Fibroblast of skin of right biceps (primary cell): ENCODE measurements around the gene MRC1.
A peak's percentile ranks its signal among the peaks of the same experiment; 100 is the strongest.

Experiments
- DNase-seq: peaks from one replicate; pipeline ENCODE4 v3.0.0-alpha.2; 2013

The MRC1 gene

DNA sequence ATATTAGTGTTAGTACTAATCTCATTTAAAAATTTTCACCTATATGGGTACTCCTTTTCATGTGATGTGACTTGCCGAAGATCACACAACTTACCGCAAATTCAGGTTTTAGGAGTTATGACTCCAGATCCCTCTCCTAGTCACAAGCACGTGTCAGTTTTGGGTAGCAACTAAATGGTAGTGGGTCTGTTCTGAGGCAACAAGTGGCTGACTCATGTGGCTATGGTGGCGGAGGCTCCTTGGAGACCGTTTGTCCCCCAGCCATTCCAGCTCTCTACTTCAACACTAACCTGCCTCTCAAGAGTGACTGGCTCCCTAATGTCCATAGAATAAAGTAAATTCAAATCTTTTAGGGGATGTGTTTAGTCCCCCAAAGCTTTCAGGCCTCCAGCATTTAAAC lies 39.5 kb downstream of the MRC1 start:
- no peak for DNase-seq

DNA sequence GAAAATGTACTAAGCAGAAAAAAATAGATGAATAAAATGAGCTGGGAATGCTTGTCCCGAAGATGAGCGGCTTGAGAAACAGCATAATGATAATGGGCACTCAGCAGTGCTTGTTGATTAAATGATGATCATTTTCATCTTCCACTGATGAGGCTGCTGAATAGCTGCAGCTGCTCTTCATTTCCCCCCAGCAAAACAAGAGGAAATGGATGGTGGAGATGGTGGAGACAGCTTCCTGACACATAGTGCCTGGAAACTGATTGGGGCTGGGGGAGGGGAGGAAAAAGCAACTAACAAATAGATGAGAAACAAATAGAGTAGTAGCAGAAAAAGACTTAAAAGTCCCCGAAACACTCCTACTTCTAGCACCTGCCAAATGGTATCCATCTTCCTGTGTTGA lies 41.4 kb downstream of the MRC1 start:
- DNase-seq = no peak

DNA sequence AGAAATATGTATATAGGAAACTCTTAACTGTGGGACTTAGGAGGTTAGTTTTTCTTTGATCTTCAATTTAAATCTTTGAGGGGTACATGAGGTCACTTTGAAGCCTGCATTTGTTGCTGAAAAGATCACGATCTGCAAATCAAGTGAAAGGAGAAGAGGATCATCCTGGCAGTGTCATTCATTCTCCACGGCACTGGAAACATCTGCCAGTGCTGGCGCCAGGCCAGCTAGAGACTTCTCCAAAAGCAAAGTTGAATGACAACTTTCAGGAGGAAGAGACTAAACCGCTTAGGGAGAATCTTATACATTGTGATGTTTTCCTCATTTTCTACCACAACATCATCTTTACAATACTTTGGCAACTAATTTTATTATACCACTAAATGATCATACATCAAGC lies 42.5 kb downstream of the MRC1 start:
- no peak for DNase-seq

DNA sequence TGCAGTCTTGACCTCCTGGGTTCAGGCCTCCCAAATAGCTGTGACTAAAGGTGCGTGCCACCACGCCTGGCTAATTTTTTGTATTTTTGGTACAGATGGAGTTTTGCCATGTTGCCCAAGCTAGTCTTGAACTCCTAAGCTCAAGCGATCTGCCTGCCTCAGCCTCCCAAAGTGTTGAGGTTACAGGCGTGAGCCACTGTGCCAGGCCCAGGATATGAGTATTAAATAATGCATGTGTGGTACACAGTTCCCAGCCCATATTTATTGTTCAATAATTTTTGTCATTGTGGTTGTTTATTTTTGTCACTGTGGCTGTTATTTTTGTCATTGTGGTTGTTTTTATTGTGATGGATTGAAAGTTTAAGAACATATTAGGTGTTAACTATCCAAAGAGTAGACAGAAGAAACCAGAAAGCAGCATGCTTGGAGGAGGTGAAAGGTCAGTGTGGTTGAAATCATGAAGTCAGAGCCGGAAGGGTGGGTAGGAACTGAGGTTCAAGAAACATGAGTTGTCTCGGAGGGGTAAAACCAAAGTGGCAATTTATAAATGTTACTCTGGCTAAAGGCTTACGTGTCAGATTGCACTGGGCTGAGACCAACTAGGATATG lies 45.0 kb downstream of the MRC1 start:
- DNase-seq = no peak

DNA sequence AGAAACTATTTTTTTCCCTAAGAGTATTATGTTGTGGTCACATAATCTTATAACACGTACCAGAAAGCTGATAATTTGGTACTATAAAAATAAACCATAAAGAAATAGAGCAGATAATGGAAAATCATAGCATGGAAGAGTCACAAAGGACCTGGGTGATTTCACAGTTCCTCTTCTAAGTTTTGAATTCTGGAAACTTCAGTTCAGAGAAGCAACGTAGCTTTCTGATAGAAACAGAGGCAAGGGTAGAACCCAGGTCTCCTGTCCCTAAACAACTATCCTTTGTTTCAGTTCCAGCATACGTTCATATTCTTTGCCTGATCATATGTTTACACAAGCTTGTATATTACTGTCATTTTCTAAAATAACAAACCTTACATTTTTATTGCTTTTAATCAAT lies 47.9 kb downstream of the MRC1 start:
- DNase-seq = no peak

- no peak for DNase-seq
Observed at GRCh38 chr10:17859492-17860156, 50.5 kb downstream of the MRC1 start.

DNA sequence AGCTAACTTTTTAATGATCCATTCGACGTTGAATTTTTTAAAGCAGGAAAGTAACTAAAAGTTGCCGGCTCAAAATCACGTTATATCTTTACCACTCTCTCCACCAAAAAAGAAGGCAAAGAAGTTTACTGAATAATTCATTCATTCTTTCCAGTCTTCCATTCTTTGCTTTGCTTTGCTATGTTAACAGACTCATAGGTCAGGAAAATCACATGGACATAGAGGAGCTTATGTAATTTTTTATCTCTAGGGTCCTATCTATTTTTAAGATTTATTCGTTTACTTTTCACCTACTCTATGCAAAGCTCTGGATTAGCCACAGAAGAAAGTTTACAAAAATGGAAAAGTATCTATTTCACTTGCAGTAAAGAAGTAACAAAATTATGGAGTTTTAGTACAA lies 52.6 kb downstream of the MRC1 start:
- DNase-seq = no peak

- no peak for DNase-seq
Observed at GRCh38 chr10:17865351-17865750, 56.2 kb downstream of the MRC1 start.

DNA sequence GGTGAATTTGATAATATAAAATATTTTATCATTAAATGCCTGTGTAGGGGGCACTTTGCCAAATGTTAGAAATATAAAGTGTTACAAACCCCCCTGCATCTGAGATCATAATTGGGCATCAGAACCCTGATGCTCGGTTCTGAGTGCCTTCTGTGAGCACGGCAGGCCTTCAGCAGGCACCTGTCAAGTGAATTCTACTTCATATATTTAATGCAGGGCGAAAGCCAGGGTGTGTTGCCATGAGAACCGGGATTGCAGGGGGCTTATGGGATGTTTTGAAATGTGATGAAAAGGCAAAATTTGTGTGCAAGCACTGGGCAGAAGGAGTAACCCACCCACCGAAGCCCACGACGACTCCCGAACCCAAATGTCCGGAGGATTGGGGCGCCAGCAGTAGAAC lies 57.2 kb downstream of the MRC1 start:
- no peak for DNase-seq

GRCh38 chr10:17867056-17867455 lies 57.9 kb downstream of the MRC1 start:
- no peak for DNase-seq

GRCh38 chr10:17871036-17871435 lies 61.9 kb downstream of the MRC1 start:
- DNase-seq = no peak

DNA sequence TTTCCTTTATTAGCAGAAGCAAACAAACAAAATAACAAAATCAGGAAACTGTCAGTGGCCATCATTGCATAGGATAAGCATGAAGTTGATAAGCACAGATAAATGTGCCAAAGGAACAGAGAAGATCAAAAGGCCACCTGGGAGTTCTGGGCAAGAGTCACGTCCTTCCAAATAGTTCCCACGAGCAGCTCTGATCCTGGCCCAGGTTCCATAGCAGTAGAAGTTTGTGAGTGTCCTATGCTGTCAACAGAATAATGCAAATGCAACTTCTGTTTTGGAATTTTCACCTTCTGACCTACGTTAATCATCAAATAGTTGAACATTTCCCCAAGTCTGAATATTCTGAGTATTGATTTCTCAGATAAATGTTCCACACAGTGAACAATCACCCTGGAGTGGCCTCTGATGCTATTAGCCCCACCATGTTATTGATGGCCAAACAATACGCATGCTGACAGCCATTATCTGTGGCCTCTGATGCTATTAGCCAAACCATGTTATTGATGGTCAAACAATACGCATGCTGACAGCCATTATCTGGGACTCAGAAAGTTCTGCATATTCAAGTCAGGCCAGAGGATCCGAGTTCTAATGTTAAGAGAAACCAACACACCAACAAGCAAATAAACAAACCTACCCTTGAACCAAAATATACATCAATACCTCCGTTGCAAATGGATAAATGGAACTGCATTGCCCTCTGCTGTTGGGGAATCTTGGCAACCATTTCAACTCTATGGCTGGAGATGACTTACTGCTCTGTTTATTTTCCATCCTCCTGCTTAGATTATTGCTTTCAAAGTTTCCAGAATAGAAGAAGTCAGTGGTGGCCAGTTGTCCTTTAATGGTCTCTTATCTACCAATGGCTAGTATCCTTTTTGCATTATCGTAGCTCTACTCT lies 63.3 kb downstream of the MRC1 start:
- DNase-seq = peak; percentile 26

- no peak for DNase-seq
Observed at GRCh38 chr10:17873946-17874345, 64.8 kb downstream of the MRC1 start.

- no peak for DNase-seq
Observed at GRCh38 chr10:17877121-17877520, 68.0 kb downstream of the MRC1 start.

GRCh38 chr10:17878896-17879295 lies 69.7 kb downstream of the MRC1 start:
- no peak for DNase-seq

DNA sequence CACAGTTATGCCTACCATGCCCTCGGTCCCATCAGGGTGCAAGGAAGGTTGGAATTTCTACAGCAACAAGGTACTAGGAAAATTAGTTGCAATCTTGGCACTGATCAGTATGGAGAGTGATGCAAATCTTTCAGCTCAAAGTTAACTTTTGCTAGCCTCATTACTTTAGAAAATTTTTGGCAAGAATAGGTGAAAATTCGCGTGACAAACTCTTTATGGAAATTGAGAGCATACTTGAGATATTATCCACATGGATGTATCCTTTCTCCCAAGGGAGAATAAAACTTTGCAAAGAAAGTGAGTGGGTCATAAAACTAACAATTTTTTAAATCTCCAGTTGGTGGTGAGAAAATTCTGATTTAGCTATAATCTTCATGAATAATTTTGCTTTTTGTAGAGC lies 71.5 kb downstream of the MRC1 start:
- peak; percentile 48 for DNase-seq

DNA sequence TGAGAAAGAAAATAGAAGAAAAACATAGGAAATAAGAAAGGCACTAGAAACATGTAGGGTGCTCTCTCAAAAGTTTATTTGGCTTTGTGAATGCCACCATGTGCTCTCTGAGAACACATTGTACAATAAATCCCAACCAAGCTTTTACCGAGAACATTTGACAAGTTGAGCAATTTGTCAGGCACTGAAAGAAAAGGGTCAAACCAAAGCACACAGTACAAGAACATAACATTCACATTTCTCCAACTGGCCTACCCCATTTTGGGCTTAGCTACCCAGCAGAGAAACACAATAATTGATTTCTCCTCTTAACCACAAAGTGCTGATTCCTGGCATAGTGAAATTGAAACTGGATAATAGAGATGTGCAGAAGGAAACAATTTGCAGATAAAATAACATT lies 73.4 kb downstream of the MRC1 start:
- no peak for DNase-seq

DNA sequence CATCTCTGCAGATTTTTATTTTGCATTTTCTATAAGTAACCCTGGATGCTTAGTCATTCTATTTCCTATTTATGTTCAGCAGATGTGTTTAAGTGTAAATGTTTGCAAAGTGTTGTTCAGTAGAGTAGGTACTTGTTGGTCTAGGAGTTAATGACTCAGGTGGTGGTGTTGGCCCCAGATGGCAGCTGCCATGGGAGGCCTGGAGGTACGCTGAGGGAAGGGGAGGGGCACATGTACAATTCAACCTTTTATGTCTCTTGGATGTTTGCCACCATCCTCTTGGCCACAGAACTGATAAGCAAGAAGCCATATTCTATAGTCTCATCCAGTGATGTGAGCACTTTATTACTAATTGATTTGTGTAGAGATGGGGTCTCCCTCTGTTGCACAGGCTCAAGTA lies 74.5 kb downstream of the MRC1 start:
- DNase-seq = no peak

- no peak for DNase-seq
Observed at GRCh38 chr10:17888189-17888588, 79.0 kb downstream of the MRC1 start.

GRCh38 chr10:17891435-17891834 lies 82.3 kb downstream of the MRC1 start:
- no peak for DNase-seq

DNA sequence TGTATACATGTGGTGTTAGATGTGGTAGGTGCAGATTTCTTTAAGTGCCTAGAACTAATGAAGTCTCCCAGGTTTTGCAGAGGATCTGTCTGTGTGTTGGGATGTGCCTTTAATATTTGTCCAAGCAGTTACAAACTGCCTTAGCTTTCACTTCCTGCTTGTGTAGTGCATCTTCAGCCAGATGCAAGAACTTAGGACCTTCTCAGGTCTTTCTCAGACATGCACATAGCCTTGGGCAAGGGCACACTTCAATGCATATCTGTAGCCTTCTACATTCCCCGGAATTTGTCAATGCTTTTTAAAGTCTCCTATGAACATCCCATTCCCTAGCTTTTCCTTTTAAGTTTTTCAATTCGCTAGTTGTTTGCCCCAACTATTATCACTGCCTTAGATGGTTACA lies 95.4 kb downstream of the MRC1 start:
- DNase-seq = no peak

DNA sequence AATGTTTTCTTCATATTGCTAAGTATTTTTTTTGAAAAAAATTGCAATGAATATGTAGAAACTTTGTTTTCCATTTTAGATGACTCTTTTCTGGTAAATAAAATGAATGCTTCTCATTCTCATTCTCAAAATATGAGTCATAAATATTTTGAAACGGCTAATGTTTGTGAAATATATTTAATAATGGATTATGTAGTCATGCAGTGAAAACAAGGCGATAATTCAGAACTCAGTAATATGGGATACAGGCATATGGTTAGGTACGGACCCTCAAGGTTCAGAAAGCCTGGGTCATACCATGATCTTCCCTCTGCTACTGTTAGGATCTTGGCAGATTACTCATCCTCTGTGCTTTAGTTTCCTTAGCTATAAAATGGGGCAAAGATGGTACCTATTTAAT lies 96.3 kb downstream of the MRC1 start:
- DNase-seq = no peak

GRCh38 chr10:17906002-17906401 lies 96.9 kb downstream of the MRC1 start:
- no peak for DNase-seq

- no peak for DNase-seq
Observed at GRCh38 chr10:17907641-17908040, 98.5 kb downstream of the MRC1 start.
